NCI-H146 treated with DMSO at 0.1 percent for 48 hours (cell line): ENCODE measurements around the gene MGAM2.

Experiments
- DNase-seq: peaks from one replicate; lab custom pipeline; 2025; ENCODE audit not compliant: unreplicated experiment; lab: John Stamatoyannopoulos, UW

MGAM2 gene

GRCh38 chr7:142175594-142175993, 64.1 kb downstream of the MGAM2 start:
- DNase-seq = no peak

GRCh38 chr7:142176901-142177300, 65.4 kb downstream of the MGAM2 start:
- no peak for DNase-seq

- no peak for DNase-seq
These were observed 66.4 kb downstream of the MGAM2 start for GRCh38 chr7:142177869-142178268.

DNA sequence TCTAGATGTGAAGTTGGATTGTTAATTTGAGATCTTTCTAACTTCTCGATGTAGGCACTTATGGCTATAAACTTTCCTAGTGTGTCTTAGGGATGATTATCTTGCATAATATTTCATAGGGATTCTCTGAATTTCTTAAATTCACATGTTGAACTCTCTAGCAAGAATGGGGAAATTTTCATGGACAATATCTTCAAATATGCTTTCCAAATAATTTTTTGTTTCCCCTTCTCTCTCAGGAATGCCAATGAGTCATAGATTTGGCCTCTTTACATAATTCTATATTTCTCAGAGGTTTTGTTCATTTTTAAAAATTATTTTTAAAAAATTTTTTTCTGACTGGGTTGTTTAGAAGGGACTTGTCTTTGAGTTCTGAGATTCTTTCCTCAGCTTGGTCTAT, 68.9 kb downstream of the MGAM2 start:
- no peak for DNase-seq

- no peak for DNase-seq
These were observed 69.7 kb downstream of the MGAM2 start for GRCh38 chr7:142181211-142181610.

DNA sequence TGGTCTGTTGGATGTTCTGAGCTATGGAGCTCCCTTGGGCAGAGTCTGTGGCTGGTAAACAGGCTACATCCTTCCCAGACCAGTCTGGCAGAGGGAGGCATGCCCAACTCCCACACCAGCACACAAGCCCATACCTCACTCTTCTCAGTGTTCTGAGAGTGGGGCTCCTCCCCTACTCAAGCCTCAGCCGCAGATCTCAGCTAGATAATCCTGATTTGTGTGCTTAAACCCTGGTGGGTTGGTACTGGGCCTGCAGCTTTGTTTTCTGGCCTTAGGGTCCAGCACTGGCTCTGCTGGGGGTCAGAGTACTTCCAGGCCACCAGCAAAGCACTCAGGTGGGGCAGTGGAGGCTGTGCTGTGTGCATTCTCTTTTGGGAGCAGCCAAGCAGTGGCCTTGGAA, 70.4 kb downstream of the MGAM2 start:
- no peak for DNase-seq

DNA sequence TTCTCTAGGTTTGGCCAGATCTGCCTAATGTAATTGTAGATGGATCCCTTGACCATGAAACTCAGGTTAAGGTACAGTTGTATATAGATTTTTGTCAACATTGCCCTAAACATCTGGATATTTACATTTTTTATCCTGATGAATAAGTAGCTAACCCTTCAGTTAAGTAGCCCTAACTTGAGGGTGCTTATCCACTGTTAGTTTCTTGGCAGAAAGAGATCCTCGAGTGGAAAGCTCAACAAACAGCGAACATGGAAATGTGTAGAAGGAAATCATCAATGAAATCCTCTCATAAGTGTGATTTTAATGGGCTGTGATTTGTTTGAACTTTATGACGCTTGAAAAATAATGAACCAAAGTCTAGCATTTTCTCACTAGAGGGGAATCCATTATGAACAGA, 73.6 kb downstream of the MGAM2 start:
- DNase-seq = no peak

- DNase-seq = no peak
These were observed 74.3 kb downstream of the MGAM2 start for GRCh38 chr7:142185801-142186200.

DNA sequence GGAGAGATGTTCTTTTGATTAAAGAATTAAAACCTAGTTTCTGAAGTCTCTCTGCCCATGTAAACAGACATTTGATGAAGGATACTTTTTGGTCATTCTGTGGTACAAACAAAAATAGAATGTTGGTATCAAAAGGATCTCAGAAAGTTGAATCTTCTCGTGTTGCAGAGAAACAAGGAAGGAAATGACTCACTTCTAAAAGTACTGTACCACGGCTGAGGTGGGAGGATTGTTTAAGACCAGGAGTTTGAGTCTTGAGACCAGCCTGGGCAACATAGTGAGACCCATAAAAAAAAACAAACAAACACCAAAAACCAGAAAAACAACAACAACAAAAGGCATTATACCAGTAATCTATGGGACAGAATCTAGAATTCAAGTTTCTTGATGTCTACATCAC, 76.6 kb downstream of the MGAM2 start:
- DNase-seq = no peak

DNA sequence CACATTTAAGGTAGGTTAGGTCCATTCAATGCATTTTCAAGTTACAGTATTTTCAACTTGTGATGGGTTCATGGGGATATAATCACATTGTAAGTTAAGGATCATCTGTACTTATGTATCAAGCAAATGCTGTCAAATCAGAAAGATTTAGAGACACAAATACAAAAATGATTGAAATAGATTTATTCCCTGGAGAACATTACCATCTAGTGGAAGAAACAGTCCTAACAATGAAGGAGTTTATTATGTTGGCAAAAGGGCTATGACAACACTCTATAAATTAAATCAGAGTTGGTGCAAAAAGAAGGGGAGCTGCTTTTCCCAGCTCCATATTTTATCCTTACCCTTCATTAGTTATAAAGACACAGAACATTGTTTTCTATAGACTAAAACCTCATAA, 77.3 kb downstream of the MGAM2 start:
- DNase-seq = no peak

- no peak for DNase-seq
These were observed 82.7 kb downstream of the MGAM2 start for GRCh38 chr7:142194201-142194600.

GRCh38 chr7:142196066-142196840, 84.7 kb downstream of the MGAM2 start:
- DNase-seq = no peak

DNA sequence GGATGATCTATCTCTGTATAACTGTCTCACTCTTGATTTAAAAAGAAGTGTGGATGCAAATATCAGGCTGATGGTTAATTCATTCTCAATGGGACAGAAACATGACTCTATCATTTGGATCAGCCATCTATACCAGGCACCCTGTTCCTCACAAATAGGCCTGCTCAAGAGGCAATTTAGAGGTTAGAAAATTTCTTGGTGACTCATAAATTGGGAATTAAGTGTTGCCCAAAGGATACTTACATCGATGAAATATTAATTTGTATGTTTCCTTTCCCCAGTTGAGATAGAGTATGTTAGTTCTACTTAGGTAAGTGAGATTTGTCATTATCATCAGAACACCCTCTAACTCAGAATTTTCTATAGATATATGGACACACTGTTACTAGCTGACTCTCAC, 88.7 kb downstream of the MGAM2 start:
- no peak for DNase-seq

- DNase-seq = no peak
These were observed 117.1 kb downstream of the MGAM2 start for GRCh38 chr7:142228537-142229104.

DNA sequence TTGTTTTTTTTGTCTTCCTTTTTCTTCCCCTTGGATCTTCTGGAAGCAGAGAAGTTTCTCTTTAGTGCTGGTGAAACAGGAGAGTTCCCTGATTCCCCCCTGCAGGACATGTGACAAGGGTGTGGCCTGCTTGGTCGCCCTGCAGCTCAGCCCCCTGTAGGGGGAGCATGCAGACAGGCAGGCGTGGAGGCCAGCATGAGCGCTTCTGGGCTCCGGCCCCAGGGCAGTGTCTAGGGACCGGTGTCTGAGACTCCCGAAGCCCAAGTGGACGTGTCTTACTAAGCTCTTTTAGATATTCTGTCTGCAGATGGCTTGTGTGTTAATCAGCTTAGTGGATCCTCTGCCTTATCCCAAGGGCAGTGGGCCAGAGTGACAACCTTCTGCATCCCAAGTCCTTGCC, 120.2 kb downstream of the MGAM2 start:
- DNase-seq = no peak

DNA sequence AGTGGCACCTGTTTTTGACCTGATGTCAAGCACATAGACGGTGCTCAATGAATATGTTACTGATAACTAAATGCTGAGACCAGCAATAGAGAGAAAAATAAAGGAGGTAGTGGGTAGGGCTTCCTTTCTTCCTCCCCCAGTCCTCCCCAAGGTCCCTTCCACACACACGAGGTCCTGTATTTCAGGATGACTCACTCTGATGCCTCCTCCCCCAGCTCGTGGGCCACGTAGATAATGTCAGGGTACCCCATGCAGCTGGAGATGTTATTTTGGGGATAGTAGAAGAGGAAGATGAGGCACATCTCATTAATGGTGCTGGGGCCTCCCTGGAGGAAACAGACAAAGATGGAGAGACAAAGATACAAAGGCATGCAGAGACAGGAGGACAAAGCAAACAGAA, 129.0 kb downstream of the MGAM2 start:
- no peak for DNase-seq

DNA sequence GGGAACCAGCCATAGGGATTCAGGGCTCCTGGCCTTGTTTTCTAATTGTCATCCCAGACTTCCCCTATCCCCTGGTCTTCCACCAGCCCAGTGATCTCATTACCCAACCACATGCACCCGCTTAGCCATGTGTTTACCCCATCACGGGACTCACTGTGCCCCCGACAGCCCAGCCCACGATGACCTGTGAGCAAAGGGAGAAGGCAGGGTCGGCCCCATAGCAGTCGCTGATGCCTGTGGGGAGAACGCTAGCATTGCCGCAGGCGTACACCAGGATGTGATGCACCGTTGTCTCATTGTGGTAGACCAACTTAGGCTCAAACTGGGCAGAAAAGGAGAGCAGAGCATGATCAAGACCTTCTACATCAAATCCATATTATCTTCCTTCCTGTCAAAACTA, 132.3 kb downstream of the MGAM2 start:
- DNase-seq = no peak

DNA sequence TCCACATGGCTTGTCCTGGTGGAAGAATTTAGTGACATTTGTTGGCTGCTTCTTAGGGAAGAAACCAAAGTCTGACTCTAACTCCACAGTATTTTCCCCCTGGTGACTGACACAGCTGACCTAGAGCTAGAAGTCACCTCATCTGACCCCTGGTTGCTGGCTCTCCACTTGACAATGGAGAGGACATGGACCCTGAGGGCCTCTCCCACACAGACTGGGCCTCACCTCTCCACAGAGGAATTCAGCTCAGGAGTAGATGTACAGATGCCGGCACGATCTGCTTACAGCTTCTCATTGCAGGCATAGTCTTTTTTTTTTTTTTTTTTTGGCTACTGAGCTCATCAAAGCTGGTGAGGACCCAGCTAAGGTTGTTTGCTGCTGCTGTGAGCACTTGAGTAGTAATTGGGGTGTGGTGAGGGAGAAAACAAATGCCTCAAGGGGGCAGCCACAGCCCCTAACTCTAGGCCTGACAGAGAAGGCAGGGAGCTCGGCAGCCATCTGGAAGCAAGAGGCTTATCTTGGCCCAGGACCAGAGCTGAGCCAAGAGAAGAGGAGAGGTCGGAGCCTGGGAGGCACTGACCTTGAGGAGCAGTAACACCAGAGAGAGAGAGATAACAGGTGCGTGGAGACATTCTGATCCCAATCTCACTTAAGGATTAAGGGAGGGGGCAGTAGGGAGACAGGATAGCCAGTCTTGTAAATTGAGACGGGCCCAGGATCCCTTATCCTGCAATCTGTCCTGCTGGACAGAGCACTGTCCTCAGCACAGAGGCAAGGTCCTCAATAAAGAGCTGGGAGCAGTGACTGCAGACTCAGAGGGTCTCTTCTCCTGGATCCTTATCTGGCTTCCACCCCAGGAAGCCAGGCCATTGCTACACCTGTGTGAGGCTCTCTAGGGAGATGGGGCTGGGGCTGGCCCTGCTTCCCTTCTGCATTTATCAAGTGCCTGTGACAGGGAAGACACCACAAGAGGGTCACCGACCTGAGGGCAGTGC, 136.9 kb downstream of the MGAM2 start:
- no peak for DNase-seq

GRCh38 chr7:142249918-142250317, 138.4 kb downstream of the MGAM2 start:
- DNase-seq = no peak

DNA sequence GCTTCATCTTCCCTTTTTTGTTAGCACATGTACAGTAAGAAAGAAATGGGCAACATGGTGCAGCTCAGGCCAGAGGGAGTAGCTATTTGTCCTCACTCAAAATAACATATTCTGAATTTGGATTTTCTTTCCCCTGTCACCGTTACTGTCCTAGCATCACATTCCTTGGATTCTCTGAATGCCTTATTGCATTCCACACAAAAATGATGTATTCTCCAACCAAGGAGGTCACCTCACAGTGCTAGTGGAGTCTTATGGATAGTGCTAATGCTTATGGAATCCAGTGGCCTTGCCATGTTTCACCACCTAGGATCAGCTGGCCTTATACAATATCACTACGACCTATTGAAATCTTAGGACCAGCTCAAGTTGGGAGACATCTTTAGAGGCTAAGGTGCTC, 139.2 kb downstream of the MGAM2 start:
- no peak for DNase-seq

DNA sequence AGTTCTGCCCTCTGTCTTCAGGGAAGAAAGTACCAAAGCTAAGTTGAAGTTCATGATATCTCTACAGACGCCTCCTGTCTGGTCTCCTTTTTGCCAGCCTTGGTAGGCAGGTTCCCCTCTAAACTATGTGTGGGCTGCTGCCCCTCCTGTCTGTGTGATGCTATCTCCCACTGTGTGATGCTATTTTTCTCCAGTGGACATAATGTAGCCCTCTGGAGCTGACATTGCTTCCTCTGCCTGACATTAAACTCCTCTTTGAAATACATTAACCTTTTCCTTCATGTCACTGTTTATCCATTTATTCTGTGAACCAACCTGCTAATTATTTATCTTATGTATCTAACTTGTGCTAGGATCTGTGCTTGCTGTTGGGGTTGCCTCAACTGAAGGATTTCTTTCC, 146.4 kb downstream of the MGAM2 start, which contains the start of gene PRSS58:
PRSS58 (minus strand) TSS at position 101 of the 400 bp plus-strand sequence. CDS start 351 bp downstream, outside the sequence.
- no peak for DNase-seq
